Spleen (tissue), 7 donors: Measurements from ENCODE around the gene PALLD.

Experiments used
- CTCF ChIP-seq, 11 experiments: fragments of 200-600 bp in 7 of 11; fragments of 450-650 bp in 4 of 11; sonication (generic) in 4 of 11; IDR thresholded peaks in 8 of 11; conservative IDR thresholded peaks in 3 of 11; 1 replicate in 7 of 11; 2 replicates in 4 of 11; pipeline versions ENCODE4 v1.4.0 to v1.8.0; 2016 to 2021; ENCODE audit warnings: antibody characterized with exemption in 11 of 11, inconsistent platforms in 4 of 11, mild to moderate bottlenecking in 1 of 11
- POLR2A ChIP-seq, 3 donors: fragments of 450-650 bp; IDR thresholded peaks; one replicate each; pipeline ENCODE4 v1.5.1; 2017; ENCODE audit warnings: antibody characterized with exemption in 3 of 3, mild to moderate bottlenecking in 1 of 3
- donor health status: DM: no; HTN: no; CAD: no; lungs with moderate emphysema.
- donor health status: DM: no; HTN: no; CAD: no.
- donor health status: DM: no; HTN: no; CAD: no.

- TF ChIP-seq CTCF (IDR thresholded peaks at IDR 0.05 in 8 of 11, conservative IDR thresholded peaks at IDR 0.05 in 3 of 11) (no peak), POLR2A (IDR thresholded peaks at IDR 0.05) (no peak)
Observed at GRCh38 chr4:168555437-168555836, 58.6 kb downstream of the PALLD start.
